ENCODE results near the gene SCO2.
A peak's percentile ranks its signal among the peaks of the same experiment; 100 is the strongest.
"Not testable (repeated sequence)": the region's sequence is repeated elsewhere in the genome, so short reads cannot be mapped to it uniquely, and the experiment has no call there.

Gene SCO2

GRCh38 chr22:50521710-50522109 lies 3.7 kb downstream of the SCO2 start:
- DNase-seq (ENCODE audit: low read depth in 2 of 2): no peak

GRCh38 chr22:50520826-50521453 lies 4.5 kb downstream of the SCO2 start:
- no peak for DNase-seq (ENCODE audit: low read depth in 2 of 2)

DNA sequence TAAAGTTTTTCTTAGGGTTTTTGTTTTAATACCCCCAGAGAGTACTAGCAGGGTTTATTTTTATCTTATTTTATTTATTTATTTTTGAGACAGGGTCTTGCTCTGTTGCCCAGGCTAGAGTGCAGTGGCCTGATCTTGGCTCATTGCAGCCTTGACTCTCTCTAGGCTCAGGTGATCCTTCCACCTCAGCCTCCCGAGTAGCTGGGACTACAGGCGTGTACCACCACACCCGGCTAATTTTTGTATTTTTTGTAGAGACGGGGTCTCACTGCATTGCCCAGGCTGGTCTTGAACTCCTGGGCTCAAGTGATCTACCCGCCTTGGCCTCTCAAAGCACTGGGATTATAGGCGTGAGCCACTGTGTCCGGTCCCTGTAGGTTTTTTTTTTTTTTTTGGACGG lies 5.2 kb downstream of the SCO2 start:
- not testable (repeated sequence) for DNase-seq (ENCODE audit: low read depth in 2 of 2)

DNA sequence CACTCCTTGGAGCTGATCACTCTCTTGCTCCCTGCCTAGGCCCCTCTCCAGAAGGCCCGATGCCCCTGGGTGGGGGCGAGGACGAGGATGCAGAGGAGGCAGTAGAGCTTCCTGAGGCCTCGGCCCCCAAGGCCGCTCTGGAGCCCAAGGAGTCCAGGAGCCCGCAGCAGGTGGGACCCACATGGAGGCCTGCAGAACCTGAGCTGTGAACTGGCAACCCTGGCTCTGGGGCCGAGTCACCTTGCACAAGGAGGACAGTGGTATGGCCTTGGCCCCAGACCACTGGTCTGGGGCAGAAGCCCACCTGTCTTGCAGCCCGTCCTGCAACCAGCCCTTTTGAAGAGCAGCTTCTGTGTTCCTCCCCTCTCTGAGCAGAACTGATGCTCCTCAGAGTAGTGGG lies 6.2 kb downstream of the SCO2 start:
- DNase-seq (ENCODE audit: low read depth in 2 of 2): no peak

DNA sequence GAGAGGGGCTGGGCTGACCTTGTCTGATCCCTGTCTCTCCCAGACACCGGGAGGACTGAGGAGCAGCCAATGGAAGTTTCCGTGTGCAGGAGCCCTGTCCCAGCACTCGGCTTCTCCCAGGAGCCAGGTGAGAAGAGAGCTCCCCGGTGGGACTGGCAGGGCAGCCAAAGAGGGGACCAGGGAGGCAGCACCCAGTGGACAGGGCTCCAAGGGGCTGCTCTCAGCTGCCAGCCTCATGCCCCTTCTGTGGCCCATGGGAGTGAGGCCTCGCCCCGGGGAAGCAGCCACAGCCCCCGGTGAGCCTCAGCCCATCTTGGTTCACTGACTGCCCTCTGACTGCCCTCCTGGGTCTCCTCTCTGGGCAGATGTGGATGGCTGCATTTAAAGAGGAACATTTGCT lies 6.8 kb downstream of the SCO2 start:
- no peak for DNase-seq (ENCODE audit: low read depth in 2 of 2)

DNA sequence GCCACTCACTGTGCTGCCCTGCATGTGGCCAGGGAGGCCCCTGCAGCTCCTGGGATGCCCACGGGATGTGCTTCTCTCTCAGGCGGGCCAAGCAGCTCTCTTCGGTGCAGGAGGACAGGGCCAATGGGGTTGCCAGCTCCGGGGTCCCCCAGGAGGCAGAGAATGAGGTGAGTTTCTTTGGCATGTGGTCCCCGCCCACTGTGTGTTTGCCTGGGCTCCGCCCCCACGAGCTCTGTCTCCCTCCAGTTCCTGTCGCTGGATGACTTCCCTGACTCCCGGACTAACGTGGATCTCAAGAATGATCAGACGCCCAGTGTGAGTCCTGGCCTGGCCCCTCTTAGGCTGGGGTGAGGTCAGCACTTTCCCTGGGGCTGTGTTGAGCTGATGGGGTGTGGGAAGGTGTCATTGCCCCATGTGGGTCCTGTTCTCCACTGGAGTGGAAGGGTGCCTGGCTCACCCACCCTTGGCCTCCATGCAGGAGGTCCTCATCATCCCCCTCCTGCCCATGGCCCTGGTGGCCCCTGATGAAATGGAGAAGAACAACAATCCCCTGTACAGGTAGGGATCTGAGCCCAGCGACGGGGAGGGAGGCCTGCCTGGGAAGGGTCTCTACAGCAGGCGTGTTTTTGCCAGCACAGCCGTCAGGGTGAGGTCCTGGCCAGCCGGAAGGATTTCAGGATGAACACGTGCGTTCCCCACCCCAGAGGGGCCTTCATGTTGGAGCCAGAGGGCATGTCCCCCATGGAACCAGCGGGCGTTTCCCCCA lies 7.7 kb downstream of the SCO2 start:
- DNase-seq (ENCODE audit: low read depth in 2 of 2): no peak

GRCh38 chr22:50516891-50517290 lies 8.5 kb downstream of the SCO2 start:
- no peak for DNase-seq (ENCODE audit: low read depth in 2 of 2)

- DNase-seq (ENCODE audit: low read depth in 2 of 2): no peak
Observed at GRCh38 chr22:50516068-50516467, 9.3 kb downstream of the SCO2 start.

- DNase-seq (ENCODE audit: low read depth in 2 of 2): no peak
Observed at GRCh38 chr22:50513175-50513574, 12.2 kb downstream of the SCO2 start.

GRCh38 chr22:50508897-50509296 lies 16.5 kb downstream of the SCO2 start:
- no peak for DNase-seq (ENCODE audit: low read depth in 2 of 2)

- peak; percentile 95 to 97 for DNase-seq (ENCODE audit: low read depth in 2 of 2)
Observed at GRCh38 chr22:50507991-50508884, 17.2 kb downstream of the SCO2 start, which contains the start of gene NCAPH2. NCAPH2 (plus strand) TSS chr22:50508224; CDS start chr22:50508338, 114 bp downstream.

GRCh38 chr22:50507421-50507990 lies 17.9 kb downstream of the SCO2 start, which contains the start of gene LMF2:
LMF2 (minus strand) TSS chr22:50507702; CDS start chr22:50507675, 27 bp downstream.
- DNase-seq (ENCODE audit: low read depth in 2 of 2): peak; percentile 91 to 94

DNA sequence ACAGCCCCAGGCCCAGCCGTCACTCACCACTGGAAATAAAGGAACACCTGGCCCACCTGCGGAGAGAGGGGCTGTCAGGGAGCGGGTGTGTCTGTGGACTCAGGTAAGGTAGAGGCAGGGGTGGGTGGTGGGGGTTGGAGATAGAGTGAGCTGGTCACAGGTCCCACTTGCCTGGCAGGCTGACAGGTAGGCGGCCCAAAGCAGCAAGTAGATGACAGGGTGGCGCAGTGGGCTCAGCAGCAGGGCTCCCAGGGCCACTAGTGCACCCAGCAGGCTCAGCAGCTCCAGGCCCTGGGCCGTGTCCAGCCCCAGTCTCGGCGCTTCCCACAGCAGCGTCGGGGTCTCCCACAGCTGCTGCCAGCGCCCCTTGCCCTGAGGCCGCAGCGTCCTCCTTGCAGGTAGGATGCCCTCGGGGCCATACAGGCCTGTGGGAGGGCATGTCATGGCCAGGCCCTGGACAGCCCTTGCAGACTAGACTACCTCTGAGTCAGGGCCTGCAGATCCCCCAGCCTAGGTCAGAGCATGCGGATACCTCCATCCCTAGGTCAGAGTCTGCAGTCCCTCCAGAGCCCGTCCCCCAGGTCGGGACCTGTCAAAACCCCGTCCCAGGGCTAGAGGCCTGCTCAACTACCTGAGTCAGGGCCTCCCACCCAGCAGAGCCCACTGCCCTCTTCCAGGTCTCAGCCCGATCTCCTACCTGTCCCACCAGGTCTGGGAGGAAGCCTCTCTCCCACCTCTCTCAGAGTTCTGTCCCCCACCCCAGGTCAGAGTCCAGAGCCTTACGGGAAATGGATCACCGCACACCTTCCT lies 18.6 kb downstream of the SCO2 start:
- DNase-seq (ENCODE audit: low read depth in 2 of 2): no peak

DNA sequence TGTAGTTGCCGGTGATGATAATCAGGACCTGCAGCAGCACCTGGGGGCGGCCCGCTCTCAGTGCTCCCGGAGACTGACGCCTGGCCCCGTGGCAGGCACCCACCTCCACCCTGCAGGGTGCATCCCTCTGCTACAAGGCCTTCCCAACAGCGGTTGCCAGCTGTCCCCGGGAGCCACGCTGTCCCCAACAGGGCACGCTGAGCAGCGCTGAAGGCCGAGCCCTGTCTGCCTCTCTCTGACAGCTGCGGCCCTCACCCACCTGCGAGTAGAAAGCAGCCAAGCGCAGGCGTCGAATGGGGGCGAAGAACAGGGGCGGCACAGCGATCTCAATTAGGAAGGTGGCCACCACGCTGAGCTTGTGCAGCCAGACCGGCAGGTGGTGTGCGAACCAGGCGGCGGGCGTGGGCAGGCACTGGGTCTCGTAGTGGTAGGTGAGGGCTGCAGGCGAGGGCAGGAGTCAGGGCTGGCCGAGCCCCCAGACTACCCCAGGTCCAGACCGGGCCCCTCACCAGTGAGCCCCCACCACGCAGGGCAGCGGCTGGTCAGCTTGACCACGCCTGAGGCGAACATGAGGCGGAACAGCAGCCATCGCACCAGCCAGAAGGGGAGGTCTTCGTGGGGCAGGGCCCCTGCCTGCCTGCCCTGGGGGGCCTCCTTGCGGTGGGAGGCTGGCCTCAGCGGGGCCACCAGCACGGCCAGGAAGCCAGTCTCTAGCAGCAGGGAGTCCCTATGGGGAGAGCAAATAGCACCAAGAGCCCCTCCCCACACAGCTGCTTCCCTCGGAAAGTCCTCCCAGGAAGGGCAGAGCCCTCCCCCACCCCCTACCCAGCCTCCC lies 19.4 kb downstream of the SCO2 start:
- DNase-seq (ENCODE audit: low read depth in 2 of 2): no peak

- no peak for DNase-seq (ENCODE audit: low read depth in 2 of 2)
Observed at GRCh38 chr22:50505276-50505775, 20.1 kb downstream of the SCO2 start.

DNA sequence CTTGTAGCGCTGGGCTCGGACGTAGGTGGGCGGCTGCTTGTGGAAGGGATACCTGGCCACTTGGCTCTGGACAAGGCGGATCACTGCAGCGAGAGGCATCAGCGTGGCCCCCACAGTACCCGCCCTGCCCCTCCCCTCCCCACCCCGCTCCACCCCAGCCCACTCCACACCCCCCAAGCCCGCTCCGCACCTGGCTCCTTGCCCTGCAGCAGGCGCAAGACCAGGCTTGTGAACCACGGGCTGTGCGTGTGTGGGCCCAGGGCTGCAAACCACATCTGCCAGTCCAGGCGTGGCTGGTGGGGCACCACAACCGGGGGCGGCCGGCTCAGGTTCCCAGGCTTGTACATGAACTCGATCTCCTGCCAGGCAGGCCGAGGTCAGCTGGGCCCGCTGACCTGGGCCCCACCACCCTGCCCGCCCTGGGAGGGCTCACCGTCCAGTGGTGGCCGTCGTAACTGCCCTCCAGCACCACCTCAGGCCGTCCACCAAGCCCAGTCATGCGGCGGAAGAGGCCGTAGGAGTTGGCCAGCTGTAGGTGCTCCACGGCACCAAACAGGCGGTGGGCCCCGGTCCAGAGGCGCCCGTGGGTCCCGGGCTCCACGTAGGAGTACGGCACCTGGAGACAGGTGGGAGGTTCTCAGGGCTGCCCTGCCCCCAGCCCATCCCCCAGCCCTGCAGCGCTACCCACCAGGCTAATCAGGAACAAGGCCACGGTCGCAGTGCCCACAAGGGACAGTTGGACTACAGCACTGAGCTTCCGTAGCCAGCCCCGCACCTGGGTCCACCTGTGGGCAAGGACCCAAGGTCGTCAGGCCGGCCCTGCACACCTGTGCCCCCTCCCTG lies 20.8 kb downstream of the SCO2 start:
- DNase-seq (ENCODE audit: low read depth in 2 of 2): no peak

- DNase-seq (ENCODE audit: low read depth in 2 of 2): no peak
Observed at GRCh38 chr22:50503475-50504145, 21.8 kb downstream of the SCO2 start.

All from stimulated activated CD4-positive, alpha-beta T cell treated with anti-CD3 and anti-CD28 coated beads, Interleukin-4, amount 100 ng/mL, for 48 hours (primary cell).